NCI-H2171 treated with DMSO at 0.1 percent for 48 hours (cell line): ENCODE measurements around the gene HEATR5A.

Experiments
- DNase-seq: peaks from one replicate; lab custom pipeline; 2025; lab: John Stamatoyannopoulos, UW

HEATR5A gene

DNA sequence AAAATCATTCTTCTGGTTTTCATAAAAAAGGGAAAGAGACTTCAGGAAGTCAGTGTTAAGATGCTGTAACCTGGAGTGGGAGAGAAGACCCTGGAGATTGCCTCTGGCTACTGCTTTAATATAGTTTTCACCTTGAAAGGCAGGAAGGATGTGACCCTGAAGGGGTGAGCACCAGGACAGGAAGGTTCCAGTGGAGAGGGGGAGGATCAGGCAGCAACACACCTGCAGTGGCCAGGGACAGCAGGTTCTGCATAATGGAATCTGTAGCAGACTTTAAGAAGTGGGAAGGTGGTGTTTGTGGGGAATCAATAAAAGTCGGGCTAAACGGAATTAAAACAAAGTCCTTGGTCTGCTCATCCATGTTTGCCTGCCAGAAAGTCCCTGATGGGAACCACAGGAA is 6.3 kb upstream of the HEATR5A start:
- DNase-seq: no peak

- DNase-seq: no peak
Observed at GRCh38 chr14:31425905-31426304, 5.6 kb upstream of the HEATR5A start.

GRCh38 chr14:31421200-31421599 is 850 bp upstream of the HEATR5A start:
- no peak for DNase-seq

DNA sequence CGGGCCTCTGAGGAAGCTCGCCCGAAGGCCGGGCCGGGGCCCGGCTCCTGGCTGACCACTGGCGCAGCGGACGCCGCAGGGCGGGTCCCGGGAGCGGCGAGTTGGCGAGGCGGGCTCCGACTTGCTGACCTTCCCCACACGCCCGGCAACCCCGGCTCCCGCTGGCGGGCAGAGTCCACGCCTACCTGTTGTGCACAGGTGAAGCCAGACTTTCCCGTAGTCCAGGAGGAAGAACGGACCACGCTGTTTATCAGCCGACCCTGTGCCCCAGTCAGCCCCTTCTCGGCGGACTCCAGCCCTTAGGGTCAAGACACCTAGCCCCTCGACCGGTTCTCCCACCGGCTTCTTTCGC is 407 bp downstream of the HEATR5A start:
- DNase-seq: no peak

GRCh38 chr14:31419179-31419966 is 977 bp downstream of the HEATR5A start:
- DNase-seq: peak; percentile 15

GRCh38 chr14:31418440-31418839 is 1.9 kb downstream of the HEATR5A start:
- DNase-seq: no peak

DNA sequence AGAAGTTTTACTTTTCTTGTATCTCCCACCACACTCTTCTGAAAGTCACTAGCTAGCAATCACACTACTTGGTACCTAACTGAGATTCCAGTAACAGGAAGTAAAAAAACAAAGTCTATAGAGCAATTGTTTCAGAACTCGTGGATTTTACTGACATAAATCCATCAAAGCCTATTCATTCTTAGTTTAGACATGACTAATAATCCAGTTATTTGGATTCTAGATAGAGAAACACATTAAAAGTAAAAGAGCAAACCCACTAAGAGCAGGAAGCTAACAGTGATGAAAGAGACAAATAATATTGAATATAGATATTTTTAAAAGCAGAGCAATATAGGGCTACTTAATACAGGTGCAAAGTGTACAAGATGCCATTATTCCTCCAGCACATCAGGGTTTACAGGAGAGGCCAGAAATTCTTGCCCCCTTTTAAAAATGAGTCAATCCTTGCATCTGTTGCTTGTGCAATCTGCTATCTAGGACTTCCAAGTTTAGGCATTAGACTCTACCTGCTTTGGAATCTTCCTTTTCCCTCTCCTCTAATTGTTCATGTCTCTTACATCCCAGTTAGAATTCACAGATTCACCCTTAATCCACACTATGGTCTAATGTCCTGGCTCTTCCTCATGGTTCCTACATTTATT is 6.0 kb downstream of the HEATR5A start:
- no peak for DNase-seq

GRCh38 chr14:31411218-31411727 is 9.1 kb downstream of the HEATR5A start:
- no peak for DNase-seq

GRCh38 chr14:31410048-31410650 is 10.2 kb downstream of the HEATR5A start:
- no peak for DNase-seq

- DNase-seq: no peak
Observed at GRCh38 chr14:31408421-31408820, 11.9 kb downstream of the HEATR5A start.

GRCh38 chr14:31405599-31406232 is 14.6 kb downstream of the HEATR5A start:
- peak; percentile 63 for DNase-seq

DNA sequence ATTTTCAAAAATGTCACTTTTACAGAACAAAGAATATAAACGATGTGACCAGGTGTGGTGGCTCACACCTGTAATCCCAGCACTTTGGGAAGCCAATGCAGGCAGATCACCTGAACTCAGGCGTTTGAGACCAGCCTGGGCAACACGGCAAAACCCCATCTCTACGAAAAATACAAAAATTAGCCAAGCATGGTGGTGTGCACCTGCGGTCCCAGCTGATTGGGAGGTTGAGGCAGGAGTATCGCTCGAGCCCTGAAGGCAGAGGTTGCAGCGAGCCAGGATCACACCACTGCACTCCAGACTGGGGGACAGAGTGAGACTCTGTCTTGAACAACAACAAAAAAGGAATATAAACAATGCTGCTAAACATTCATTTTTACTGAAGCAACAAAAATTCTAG is 15.2 kb downstream of the HEATR5A start:
- no peak for DNase-seq

DNA sequence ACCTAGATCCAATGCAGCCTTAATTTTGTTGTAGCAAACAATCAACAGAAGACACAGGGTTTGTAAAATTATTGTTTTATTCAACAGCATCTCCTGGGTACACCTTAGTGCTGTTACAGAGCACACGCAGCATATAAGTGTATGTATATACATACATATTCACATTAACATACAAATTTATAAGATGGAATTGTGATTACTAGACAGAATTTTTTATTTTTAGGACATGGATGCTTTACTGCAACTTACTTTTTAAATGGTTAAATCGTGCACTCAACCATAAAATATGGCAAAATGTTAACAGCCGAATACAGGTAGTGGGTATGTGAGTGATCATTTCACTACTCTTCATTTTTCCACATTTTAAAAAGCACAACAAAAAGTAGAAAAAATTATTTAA is 16.6 kb downstream of the HEATR5A start:
- no peak for DNase-seq

DNA sequence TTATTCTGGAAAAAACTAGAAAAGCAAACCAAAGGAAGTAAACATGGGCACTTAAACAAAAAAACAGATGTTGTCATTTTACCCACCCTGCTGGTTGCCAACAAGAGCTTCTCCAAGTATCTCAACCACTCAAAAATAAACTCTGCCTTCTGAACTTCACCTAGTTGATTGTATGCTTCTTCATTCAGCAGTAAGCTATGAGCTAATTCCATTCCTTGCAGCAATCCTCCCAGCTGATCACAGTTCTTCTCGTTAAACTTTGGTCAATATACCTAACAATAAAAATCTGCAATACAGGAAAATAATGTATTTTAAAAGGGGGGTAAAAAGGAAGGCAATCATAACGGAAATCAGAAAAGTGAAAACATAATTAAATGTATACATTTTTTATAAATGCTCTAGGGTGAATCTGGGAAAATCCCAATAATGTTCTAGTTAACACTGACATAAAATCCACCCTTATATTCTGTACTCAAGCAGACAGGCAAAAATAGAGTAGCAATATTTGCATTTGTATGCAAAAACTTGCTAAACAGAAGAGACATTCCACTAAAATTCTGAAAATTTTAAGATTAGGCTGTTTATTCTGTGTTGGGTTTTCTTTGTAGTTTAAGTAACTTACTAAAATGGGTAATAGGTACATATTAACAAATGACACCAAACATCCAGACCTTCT is 17.4 kb downstream of the HEATR5A start:
- DNase-seq: no peak

DNA sequence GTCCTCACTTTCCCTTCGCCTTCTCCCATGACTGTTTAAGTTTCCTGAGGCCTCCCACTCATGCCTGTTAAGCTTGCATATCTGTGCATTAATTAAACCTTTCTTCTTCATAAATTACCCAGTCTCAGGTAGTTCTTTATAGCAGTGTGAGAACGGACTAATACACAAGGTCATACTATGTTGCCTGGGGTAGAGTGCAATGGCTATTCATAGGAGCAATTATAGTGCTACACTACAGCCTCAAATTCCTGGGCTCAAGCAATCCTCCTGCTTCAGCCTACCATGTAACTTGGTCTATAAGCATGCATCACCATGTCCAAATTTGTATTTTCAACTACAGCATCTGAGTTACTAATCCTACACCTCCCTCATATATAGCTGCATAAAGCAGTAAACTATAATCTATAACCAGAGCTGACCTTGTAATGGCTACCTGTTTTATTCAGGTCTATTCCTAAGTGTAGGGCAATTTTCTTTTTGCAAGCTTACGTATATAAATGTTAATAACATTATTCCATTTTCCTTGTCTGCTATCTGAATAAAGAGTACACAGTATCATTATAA is 18.9 kb downstream of the HEATR5A start:
- DNase-seq: no peak

DNA sequence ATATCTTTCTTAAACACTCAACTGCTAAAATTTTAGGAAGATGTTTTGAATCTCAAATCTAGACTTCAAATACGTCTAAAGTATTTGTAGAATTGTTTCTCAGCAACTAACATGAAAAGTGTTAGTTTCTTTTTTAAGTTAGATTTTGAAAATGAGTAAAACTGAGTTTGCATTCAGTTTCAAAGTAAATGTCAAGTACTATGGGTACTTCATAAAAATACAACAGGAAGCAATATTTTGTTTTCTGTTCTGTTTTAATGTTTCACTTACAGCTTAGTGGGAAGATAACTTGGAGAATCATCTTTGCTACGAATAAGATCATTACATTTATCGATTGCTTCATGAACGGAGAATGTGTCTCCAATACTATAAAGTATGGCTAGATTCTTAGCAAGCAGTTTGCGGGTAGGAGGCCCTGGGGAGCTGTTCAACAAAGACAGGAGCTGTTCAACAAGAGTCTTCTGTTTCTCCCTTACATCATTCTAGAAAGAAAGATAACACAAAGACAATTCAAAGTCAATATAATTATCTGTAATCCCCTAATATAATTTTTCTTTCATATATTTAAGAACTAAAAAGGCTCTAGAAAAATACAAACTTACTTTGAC is 20.2 kb downstream of the HEATR5A start:
- no peak for DNase-seq

GRCh38 chr14:31395572-31396205 is 24.7 kb downstream of the HEATR5A start:
- no peak for DNase-seq

GRCh38 chr14:31395119-31395518 is 25.2 kb downstream of the HEATR5A start:
- DNase-seq: no peak

DNA sequence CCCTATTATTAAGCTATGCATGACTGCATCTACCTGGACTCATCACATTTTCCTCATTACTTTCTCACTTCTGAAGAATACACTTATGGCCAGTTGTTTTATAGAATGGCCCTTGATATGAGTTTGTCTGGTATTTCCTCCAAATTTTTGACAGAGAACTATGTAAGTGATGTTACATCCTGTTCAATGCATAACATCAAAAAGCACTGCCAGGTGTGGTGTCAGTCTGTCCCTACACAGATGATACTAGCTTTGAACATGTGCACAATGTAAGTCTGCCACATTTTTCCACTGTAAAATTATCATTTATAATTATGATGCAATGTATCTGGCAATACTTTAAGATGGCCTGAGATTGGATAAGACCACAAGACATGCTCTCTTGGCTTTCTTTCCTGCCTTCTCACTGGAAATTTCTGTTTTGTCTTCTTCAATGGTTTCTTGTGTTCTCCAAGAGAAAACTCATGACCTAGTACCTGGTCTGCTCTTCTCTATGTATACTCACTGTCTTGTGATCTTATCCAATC is 28.3 kb downstream of the HEATR5A start:
- DNase-seq: no peak

GRCh38 chr14:31391473-31391872 is 28.9 kb downstream of the HEATR5A start:
- no peak for DNase-seq

- DNase-seq: no peak
Observed at GRCh38 chr14:31389946-31390345, 30.4 kb downstream of the HEATR5A start.
